ENCODE data around the gene PITX3.
"Not testable (repeated sequence)": the region's sequence is repeated elsewhere in the genome, so short reads cannot be mapped to it uniquely, and the experiment has no call there.

The PITX3 gene

DNA sequence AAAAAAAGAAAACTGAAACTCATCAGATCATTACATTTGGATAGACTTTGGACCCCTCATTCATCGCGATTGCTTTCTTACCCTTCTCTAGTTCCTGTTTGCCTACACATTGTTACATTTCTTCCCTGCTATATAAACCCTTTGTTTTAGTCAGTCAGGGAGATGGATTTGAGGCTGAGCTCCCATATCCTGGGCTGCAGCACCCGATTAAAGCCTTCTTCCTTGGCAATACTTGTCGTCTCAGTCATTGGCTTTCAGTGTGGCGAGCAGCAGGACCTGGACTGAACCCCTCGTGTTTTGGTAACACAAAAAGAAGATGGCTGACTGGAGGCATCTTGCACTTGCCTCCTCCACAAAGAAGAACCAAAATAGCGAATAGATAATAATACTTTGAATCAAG lies 49.4 kb downstream of the PITX3 start:
- Histone ChIP-seq H3K36me3 (ENCODE audit: control insufficient read depth, low read depth, low read length) (no peaks in the 10 kb centered on the region), H3K9ac (ENCODE audit: low read length) (no peak overlapping the region), H3K27ac (ENCODE audit: low read length) (no peak overlapping the region), H3K4me3 (ENCODE audit: low read length) (no peak overlapping the region), H3K9me3 (ENCODE audit: control insufficient read depth, low read depth, low read length) (peaks cover 14% of the 10 kb centered on the region), H3K27me3 (ENCODE audit: control insufficient read depth, insufficient read depth, low read length) (no peaks in the 10 kb centered on the region), H3K4me1 (ENCODE audit: control insufficient read depth, low read depth, low read length) (no peaks in the 10 kb centered on the region)

DNA sequence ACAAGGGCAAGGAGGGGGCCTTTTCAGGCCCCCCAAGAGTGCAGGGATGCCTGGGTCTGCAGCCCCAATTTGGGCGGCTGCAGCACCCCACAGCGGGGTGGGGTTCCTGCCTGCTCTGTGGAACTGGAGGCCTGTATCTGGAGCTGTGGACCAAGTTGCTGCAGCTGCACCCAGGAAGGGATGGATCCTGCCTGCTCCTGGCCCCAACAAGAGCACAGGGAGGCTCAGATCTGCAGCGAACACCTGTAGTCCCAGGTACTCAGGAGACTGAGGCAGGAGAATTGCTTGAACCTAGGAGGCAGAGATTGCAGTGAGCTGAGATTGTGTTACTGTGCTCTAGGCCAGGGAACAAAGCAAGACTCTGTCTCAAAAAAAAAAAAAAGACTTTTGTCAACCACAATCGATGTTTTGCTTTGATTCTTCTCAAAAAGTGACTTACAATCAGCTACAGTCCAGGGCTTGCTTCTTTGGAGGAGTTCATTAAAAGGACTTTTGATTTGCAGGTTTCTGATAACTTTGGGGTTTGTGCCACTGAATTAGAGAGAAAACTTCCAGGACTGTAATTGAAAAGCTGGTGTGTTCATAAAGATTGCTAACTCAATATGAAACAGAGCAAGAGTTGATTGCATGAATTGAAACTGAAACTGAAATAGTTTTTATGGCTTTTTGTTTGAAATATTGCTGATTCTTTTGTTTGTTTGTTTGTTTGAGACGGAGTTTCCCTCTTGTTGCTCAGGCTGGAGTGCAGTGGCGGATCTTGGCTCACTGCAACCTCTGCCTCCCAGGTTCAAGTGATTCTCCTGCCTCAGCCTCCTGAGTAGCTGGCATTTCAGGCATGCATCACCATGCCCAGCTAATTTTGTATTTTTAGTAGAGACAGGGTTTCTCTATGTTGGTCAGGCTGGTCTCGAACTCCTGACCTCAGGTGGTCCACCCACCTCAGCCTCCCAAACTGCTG lies 52.1 kb downstream of the PITX3 start:
- H3K9ac ChIP-seq (ENCODE audit: low read length); H3K4me3 ChIP-seq (ENCODE audit: low read length); H3K4me1 ChIP-seq (ENCODE audit: control insufficient read depth, low read depth, low read length); H3K27me3 ChIP-seq (ENCODE audit: control insufficient read depth, insufficient read depth, low read length); H3K36me3 ChIP-seq (ENCODE audit: control insufficient read depth, low read depth, low read length); H3K27ac ChIP-seq (ENCODE audit: low read length): not testable (repeated sequence)
- peaks cover 14% of the 10 kb centered on the region for H3K9me3 ChIP-seq (ENCODE audit: control insufficient read depth, low read depth, low read length)

DNA sequence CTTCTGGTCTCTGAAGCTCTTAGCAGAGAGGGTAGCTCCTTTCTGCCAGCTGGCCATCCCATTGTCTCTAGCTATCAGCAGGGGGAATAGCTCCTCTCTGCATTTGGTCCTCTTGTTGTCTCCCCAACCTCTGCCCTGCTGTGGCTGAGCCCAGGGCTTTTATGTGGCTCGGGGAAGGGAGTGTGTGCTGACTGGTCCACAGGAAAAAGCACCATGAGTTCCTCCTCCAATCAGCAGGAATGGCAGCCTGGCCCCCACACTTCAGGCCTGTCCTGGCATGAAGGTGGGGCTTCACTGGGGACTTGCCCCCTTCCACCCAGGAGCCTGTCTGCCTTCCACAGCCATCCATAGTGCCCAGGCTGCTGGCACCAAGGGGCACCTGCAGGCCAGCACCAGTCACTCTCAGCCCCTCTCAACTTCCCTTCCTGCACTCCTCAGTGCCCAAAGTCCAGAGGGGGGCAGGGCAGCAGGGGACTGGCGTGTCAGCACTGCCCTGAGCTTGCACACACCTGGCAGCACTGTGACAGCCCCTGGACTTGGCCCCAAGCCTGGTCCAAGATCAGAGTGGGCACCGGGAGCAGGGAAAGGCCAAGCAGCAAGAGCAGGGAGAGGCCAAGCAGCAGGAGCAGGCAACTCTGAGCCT lies 52.9 kb downstream of the PITX3 start:
- Histone ChIP-seq H3K4me1 (ENCODE audit: control insufficient read depth, low read depth, low read length) (no peaks in the 10 kb centered on the region), H3K4me3 (ENCODE audit: low read length) (no peak overlapping the region), H3K27ac (ENCODE audit: low read length) (no peak overlapping the region), H3K9ac (ENCODE audit: low read length) (no peak overlapping the region), H3K36me3 (ENCODE audit: control insufficient read depth, low read depth, low read length) (no peaks in the 10 kb centered on the region), H3K27me3 (ENCODE audit: control insufficient read depth, insufficient read depth, low read length) (no peaks in the 10 kb centered on the region), H3K9me3 (ENCODE audit: control insufficient read depth, low read depth, low read length) (peaks cover 14% of the 10 kb centered on the region)

DNA sequence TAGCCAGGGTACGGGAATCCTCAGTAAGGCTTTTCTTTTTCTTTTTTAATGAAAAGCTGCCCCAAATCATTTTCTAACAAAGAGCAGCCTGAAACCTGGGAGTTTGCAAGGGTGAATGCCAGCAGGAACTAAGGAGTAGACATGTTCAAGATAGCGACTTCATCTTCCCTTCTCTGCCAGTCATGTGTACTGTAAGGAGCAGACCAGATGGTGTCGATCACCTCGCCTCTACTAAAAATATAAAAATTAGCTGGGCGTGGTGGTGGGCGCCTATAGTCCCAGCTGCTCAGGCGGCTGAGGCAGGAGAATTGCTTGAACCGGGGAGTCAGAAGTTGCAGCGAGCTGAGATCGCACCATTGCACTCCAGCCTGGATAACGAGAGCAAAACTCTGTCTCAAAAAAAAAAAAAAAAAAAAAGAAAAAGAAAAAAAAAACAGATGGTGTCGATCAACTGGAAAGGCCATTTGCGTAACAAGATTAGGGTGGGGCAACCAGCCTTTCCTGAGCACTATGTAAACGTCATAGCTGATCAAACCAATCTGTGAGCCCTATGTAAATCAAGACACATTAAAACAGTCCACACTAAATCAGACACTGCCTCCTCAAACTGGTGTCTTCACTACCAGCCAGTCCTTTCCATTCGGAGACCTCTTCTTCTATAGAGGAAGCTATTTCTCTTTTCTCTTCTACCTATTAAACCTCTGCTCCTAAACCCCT lies 55.3 kb downstream of the PITX3 start:
- Histone ChIP-seq H3K9ac (ENCODE audit: low read length) (no peak overlapping the region), H3K27me3 (ENCODE audit: control insufficient read depth, insufficient read depth, low read length) (no peaks in the 10 kb centered on the region), H3K9me3 (ENCODE audit: control insufficient read depth, low read depth, low read length) (peaks cover 4% of the 10 kb centered on the region), H3K27ac (ENCODE audit: low read length) (no peak overlapping the region), H3K4me1 (ENCODE audit: control insufficient read depth, low read depth, low read length) (no peaks in the 10 kb centered on the region), H3K4me3 (ENCODE audit: low read length) (no peak overlapping the region), H3K36me3 (ENCODE audit: control insufficient read depth, low read depth, low read length) (no peaks in the 10 kb centered on the region)

DNA sequence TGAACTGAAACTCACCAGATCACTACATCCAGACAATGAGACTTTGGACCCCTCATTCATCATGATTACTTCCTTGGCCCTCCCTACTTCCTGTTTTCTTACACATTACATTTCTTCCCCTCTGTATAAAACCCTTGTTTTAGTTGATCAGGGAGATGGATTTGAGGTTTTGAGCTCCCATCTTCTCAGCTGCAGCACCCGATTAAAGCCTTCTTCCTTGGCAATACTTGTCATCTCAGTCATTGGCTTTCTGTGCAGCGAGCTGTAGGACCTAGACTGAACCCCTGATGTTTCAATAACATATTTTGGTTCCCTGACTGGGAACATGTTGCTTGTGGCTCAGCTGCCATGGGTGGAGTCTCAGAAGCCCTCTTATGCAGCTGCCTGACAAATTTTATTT lies 56.0 kb downstream of the PITX3 start:
- Histone ChIP-seq H3K9ac (ENCODE audit: low read length) (no peak overlapping the region), H3K9me3 (ENCODE audit: control insufficient read depth, low read depth, low read length) (peaks cover 4% of the 10 kb centered on the region), H3K4me1 (ENCODE audit: control insufficient read depth, low read depth, low read length) (no peaks in the 10 kb centered on the region), H3K27me3 (ENCODE audit: control insufficient read depth, insufficient read depth, low read length) (no peaks in the 10 kb centered on the region), H3K36me3 (ENCODE audit: control insufficient read depth, low read depth, low read length) (no peaks in the 10 kb centered on the region), H3K27ac (ENCODE audit: low read length) (no peak overlapping the region), H3K4me3 (ENCODE audit: low read length) (no peak overlapping the region)

DNA sequence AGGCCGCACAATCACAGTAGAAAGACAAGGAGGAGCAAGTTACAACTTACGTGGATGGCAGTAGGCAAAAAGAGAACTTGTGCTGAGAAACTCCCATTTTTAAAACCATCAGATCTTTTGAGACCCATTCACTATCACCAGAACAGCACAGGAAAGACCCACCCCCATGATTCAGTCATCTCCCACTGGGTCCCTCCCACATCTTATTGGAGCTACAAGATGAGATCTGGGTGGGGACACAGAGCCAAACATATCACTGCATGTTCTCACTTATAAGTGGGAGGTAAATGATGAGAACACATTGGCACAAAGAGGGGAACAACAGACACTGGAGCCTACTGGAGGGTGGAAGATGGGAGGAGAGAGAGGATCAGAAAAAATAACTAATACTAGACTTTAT lies 56.7 kb downstream of the PITX3 start:
- Histone ChIP-seq H3K4me3 (ENCODE audit: low read length) (no peak overlapping the region), H3K27ac (ENCODE audit: low read length) (no peak overlapping the region), H3K9ac (ENCODE audit: low read length) (no peak overlapping the region), H3K27me3 (ENCODE audit: control insufficient read depth, insufficient read depth, low read length) (no peaks in the 10 kb centered on the region), H3K36me3 (ENCODE audit: control insufficient read depth, low read depth, low read length) (no peaks in the 10 kb centered on the region), H3K9me3 (ENCODE audit: control insufficient read depth, low read depth, low read length) (peaks cover 3% of the 10 kb centered on the region), H3K4me1 (ENCODE audit: control insufficient read depth, low read depth, low read length) (no peaks in the 10 kb centered on the region)

Data from iPS-18a (cell line).